Measurements from ENCODE around the gene ALAS1.

DNA sequence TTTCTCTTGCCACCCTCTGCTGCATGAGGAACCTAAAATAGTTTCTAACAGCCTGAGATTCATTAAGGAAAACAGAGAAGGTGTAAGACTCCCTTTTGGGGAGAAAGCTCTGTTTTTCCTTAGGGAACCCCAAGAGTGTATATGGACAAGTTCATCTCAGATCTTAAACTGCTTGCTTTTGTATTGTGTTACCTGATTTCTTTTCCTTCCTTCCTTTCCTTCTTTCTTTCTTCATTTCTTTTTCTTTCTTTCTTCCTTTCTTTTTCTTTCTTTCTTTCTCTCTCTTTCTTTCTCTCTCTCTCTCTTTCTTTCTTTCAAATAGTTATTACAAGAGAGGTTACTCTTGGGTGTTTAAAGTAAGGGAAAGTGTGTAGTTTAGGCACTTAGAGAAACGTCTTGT is 38.5 kb upstream of the ALAS1 start:
- TF ChIP-seq TAF1 (IDR thresholded peaks at IDR 0.05; ENCODE audit: borderline replicate concordance, low read depth, low read length) (no peak), POLR2AphosphoS5 (IDR thresholded peaks at IDR 0.05; ENCODE audit: low read depth, low read length) (no peak), POLR2A (IDR thresholded peaks at IDR 0.05; ENCODE audit: low read depth, low read length) (no peak)
